AG08396 (cell line): ENCODE measurements around the gene WNT4.

ENCODE experiments used
- DNase-seq: peaks from one replicate; pipeline ENCODE4 v3.0.0; 2012; ENCODE audit warnings: low spot score, mixed read lengths

WNT4 gene

GRCh38 chr1:22129501-22130117, 13.3 kb downstream of the WNT4 start:
- DNase-seq: no peak

GRCh38 chr1:22128392-22128791, 14.5 kb downstream of the WNT4 start:
- DNase-seq: no peak

- no peak for DNase-seq
Measured at GRCh38 chr1:22127731-22128130, 15.2 kb downstream of the WNT4 start.

GRCh38 chr1:22127248-22127647, 15.6 kb downstream of the WNT4 start:
- no peak for DNase-seq

GRCh38 chr1:22126531-22126930, 16.4 kb downstream of the WNT4 start:
- DNase-seq: no peak

DNA sequence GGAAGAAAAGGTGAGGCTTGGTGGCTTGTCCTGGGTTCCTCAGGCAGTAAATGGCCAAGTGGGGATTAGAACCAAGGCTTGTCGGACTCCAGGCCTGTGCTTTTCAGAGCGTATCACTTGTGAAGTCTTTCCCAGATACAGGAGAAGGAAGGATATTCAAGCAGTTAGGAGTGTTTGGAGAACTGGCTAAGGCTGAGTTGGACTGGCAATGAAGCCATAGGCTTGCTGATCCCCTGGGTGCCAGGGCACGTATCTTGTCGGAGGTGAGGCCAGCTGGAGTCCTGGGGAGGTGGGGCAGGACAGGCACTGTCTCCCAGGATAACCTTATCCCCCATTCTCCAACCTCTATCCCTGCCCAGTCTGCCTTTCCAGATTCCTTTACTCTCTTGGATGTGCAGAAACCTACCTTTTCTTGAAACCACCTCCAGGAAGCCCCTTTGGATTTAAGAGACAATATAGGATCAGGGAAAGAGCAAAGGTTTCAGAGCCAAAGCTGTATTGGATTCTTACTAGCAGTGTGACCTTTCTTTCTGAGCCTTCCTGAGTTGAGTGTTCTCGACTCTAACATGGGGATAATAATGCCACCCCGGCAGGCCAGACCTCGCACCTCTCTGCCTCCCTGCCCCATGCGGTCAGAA, 18.2 kb downstream of the WNT4 start:
- DNase-seq: no peak

DNA sequence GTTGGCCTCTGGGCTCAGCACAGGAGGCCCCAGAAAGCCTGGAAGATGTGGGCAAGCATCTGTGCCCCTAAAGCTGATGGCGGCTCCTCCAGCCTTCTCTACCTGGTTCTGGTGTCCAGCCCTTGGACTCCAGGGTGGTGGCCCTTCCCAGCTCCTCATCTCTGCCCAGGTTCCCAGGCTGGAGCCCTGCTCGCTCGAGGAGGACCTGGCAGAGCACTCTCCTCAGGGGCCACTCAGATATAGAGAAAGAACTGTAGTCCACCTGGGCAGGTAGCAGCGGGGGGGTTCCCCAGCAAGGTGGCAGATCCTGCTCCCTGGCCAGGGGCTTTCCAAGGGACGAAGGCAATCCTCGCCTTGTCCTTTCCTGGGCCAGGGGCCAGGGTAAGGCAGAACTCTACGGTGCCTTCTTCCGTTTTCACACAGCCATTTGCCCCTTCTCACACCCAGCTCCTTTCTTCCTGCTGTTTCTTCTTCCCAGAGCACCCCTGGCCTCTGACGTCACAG, 18.9 kb downstream of the WNT4 start:
- no peak for DNase-seq

- no peak for DNase-seq
Measured at GRCh38 chr1:22123071-22123390, 19.9 kb downstream of the WNT4 start.

GRCh38 chr1:22122273-22123070, 20.4 kb downstream of the WNT4 start:
- DNase-seq: no peak

- DNase-seq: no peak
Measured at GRCh38 chr1:22121421-22121911, 21.4 kb downstream of the WNT4 start.

GRCh38 chr1:22120469-22120790, 22.5 kb downstream of the WNT4 start:
- DNase-seq: no peak

DNA sequence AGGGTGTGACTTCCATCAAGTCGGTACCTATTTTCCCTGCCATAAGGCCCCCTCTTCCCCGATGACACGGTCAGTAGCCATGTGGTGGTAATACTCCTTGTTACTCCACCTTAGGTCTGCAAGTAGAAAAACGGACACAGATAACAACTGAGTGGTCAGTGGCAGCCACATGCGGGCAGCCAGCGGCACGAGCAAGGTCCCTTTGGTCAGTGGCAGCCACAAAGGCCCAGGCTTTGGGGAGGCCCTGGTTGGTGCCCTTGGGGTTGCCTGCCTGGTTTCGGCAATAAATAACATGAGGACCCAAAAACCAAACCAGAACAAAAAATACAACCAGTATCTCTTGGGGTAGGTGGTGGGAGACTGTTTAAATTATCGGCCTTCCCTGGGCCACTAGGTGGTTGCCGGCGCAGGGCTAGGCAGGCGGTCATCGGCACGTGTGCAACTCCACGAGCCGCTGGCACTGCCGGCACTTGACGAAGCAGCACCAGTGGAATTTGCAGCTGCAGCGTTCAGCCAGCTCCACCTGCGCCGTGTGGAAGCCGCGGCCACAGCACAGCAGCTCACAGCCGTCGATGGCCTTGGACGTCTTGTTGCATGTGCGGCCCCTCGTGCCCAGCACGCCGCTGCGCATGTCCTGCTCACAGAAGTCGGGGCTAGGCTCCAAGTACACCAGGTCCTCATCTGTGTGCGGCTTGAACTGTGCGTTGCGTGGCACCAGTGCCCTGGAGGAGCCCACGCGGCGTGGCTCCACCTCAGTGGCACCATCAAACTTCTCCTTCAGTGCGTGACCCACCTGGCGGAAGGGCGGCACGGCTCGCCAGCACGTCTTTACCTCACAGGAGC, 23.1 kb downstream of the WNT4 start:
- no peak for DNase-seq

GRCh38 chr1:22118291-22118992, 24.5 kb downstream of the WNT4 start:
- no peak for DNase-seq

DNA sequence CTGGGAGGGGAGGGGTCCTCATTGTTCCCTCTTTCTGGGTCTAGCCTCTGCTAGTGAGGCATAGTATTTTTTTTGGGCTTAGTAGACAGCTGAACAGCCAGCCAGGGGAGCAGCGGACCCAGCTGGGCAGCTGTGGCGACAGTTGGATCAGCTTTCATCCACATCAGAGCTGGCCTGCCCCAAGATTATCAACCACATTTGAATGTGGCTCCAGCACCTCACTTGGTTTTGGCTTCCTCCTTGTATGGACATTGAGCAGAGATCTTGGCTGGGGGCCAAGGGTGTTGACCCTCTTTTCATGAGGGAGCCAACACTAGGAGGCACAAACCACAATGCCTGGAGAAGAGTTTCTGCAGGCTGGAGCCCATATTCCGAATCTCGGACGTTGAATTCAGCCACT, 25.0 kb downstream of the WNT4 start:
- no peak for DNase-seq

GRCh38 chr1:22117238-22117637, 25.7 kb downstream of the WNT4 start:
- DNase-seq: no peak

DNA sequence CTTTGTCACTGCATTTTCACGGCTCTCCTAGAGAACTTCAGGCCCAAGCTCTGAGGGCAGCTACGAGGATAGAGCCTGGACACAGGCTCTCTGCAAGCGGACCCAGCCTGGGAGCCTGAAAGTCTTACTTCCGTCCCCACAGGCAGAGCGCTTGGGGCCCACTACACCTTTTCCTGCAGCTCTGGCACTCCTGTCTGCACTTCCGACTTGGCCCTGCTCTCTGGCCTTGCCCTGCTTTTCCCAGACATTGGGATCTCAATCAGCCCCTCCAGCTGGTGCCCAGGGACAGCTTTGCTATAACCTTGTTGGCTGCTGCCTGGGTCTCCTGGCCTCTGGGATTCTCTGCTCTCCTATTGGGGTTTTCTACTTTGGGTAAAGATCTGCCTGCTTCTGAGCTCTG, 27.6 kb downstream of the WNT4 start:
- DNase-seq: no peak

DNA sequence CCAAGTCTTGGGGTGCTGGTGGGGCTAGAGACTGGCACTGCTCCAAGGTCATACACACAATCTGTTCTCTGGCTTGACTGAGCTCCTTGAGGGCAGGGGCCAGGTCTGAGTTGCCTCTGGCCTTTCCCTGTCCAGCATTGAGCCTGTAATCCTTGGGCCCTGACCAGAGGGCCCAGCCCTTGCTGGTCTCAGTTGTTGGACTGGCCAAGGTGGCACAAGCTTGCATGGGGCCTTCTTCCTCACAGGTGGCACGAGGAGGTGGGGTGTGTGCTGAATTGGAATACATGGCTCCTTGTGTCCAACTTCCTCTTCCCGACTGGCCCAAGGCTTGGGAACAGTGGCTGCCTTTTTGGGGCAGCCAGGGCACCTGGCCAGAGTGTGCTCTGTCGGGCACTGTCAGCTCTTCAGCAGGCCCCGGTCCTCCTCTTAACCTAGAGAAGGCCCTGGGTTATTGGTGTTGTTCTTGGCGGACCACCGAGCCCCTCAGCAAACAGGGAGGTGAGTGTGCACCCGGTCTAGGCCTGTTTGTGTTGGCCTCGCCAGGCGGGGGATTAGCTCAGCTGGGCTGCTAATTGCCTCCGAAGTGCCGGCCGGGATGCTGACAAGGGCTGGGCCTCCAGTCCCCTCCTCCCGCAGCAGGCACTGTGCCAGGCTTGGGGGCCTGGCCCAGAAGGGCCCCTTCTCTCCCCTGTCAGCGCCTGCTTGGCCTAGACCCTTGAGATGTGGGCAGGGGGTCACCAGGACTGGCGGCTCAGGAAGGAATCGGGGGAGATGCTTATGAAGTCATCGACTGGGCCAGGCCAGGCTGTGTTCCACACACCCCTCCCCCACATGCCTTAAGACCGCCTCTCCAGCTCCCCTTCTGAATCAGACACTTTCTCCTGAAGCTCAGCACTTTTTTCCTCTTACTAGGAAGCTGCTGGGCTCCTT, 28.5 kb downstream of the WNT4 start:
- no peak for DNase-seq

DNA sequence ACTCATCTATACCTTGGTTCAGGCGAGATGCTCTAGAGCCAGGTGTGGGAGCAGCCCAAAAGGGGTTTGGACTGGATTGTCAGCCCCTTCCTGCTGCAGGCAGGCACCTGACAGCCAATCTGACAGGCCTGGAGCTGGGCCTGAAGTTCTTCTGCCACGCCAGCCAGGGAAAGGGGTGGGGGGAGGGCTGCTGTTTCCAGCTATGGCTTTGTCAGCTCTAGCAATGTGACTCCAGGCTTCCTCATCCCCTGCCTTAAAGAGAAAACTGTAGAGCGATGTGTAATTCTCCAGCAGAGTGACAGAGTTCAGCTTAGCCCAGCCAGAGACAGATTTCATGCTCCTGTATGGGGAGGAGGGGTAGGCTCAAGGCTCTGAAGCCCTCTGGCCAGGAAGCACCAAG, 30.3 kb downstream of the WNT4 start:
- no peak for DNase-seq

DNA sequence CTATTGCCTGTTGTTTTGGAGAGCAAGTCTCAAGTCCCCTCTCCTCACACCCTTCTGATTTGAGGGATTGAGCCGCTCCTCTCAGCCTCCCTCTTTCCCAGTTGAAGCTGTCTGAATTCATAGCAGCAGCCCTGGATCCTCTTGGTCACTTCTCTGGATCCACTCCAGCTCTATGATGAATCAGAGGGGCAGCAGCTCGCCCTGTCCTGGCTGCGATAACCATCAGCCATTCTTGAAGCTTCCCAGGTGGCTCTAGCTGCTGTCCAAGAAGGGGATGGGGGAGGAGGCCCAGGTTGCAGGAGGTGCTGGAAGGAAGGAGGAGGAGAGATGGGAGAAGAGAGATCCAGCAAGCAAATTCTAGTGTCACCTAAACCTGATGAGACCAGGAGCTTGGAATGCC, 31.3 kb downstream of the WNT4 start:
- peak; percentile 78 for DNase-seq

- no peak for DNase-seq
Measured at GRCh38 chr1:22111115-22111514, 31.8 kb downstream of the WNT4 start.

- DNase-seq: no peak
Measured at GRCh38 chr1:22110016-22110415, 32.9 kb downstream of the WNT4 start.
